Hepatocyte (in vitro differentiated cells): ENCODE measurements around the gene LVRN. TPM values are rescaled to one million over a fixed set of nuclear protein-coding genes. Genes with fewer than 3 reads are reported as not detected.

Source experiments
- DNase-seq: peaks from one replicate; pipeline ENCODE4 v3.0.0-alpha.2; 2016; ENCODE audit warnings: low spot score
- H2AFZ ChIP-seq: fragments of 200-600 bp; sonication (generic); 2 replicates; pipeline ENCODE4 v1.6.0; 2016; ENCODE audit warnings: antibody characterized with exemption, mild to moderate bottlenecking
- H3K27ac ChIP-seq: fragments of 200-600 bp; sonication (generic); 2 replicates; pipeline ENCODE4 v1.5.1; 2016; ENCODE audit warnings: mild to moderate bottlenecking
- H3K27me3 ChIP-seq: fragments of 200-600 bp; sonication (generic); 2 replicates; pipeline ENCODE4 v1.6.1; 2016
- H3K36me3 ChIP-seq: fragments of 200-600 bp; sonication (generic); replicated peaks from 2 replicates; pipeline ENCODE4 v1.5.1; 2016; ENCODE audit warnings: low read depth; ENCODE audit not compliant: insufficient read depth
- H3K4me1 ChIP-seq: fragments of 200-600 bp; sonication (generic); 2 replicates; pipeline ENCODE4 v1.5.1; 2016; ENCODE audit warnings: mild to moderate bottlenecking, moderate library complexity; ENCODE audit not compliant: insufficient read depth
- H3K4me2 ChIP-seq: fragments of 200-600 bp; sonication (generic); 2 replicates; pipeline ENCODE4 v1.6.0; 2016
- H3K4me3 ChIP-seq: fragments of 200-600 bp; sonication (generic); 2 replicates; pipeline ENCODE4 v1.5.1; 2016; ENCODE audit warnings: mild to moderate bottlenecking
- H3K79me2 ChIP-seq: fragments of 200-600 bp; sonication (generic); 2 replicates; pipeline ENCODE4 v1.6.0; 2017; ENCODE audit warnings: mild to moderate bottlenecking
- H3K9me2 ChIP-seq: fragments of 200-600 bp; sonication (generic); replicated peaks from 2 replicates; pipeline ENCODE4 v1.6.0; 2017; ENCODE audit warnings: mild to moderate bottlenecking; ENCODE audit not compliant: insufficient read depth
- H3K9me3 ChIP-seq: fragments of 200-600 bp; sonication (generic); 2 replicates; pipeline ENCODE4 v1.5.1; 2016; ENCODE audit warnings: low read depth, mild to moderate bottlenecking
- H4K20me1 ChIP-seq: fragments of 200-600 bp; sonication (generic); 2 replicates; pipeline ENCODE4 v1.6.0; 2016; ENCODE audit warnings: mild to moderate bottlenecking; ENCODE audit not compliant: insufficient read depth, poor library complexity, severe bottlenecking
- EZH2 ChIP-seq: fragments of 200-600 bp; sonication (generic); IDR thresholded peaks from 2 replicates; pipeline ENCODE4 v1.6.1; 2016; ENCODE audit warnings: antibody characterized with exemption, mild to moderate bottlenecking, borderline replicate concordance
- EZH2phosphoT487 ChIP-seq: fragments of 200-600 bp; sonication (generic); IDR thresholded peaks from one replicate; pipeline ENCODE4 v1.6.1; 2018; ENCODE audit warnings: antibody characterized with exemption, mild to moderate bottlenecking, low read depth, moderate library complexity; ENCODE audit not compliant: unreplicated experiment, severe bottlenecking
- WGBS: methylation state at CpG from one replicate; pipeline ENCODE4 v1.1.6; 2016; ENCODE audit warnings: low lambda C conversion rate; ENCODE audit errors: missing lambda C conversion rate; 5-methylcytosine and 5-hydroxymethylcytosine counted together
- polyA plus RNA-seq: library from polyadenylated mRNA; unstranded; fragments of >200 nt; fragmentation: Nextera tagmentation; extraction: Ambion mirVana; gene quantifications from 2 replicates; pipeline ENCODE4 v1.2.1, GENCODE V29; 2016
- total RNA-seq: library from RNA; depleted of rRNA; stranded (reverse); fragments of >200 nt; gene quantifications from 2 replicates; pipeline ENCODE4 v1.2.3, GENCODE V29; 2014
- TF ChIP-seq, protein P1 (sequence below): fragments of 200-600 bp; sonication (generic); IDR thresholded peaks from 2 replicates; pipeline ENCODE4 v1.5.1; 2016; ENCODE audit warnings: antibody characterized with exemption, mild to moderate bottlenecking; ENCODE audit not compliant: poor library complexity

Gene LVRN
- total and polyA plus RNA-seq, 2 experiments from 2014 or later, result 0.43 TPM; not detected in 1

DNA sequence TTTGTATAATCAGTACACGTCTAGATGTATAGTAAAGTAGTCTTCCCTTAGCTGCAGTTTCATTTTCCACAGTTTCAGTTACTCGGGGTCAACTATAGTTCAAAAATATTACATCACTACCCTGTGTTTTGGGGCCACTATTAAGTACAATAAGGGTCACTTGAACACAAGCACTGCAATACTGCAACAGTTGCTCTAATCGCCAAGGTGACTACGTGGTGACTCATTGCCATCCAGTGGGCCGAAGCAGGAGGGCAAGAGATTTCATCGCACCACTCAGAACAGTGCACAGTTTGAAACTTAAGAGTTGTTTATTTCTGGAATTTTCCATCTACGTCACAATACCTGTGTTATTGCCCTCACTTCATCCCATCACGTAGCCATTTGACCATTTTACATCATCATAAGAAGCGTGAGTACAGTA lies 69.8 kb downstream of the LVRN start, which contains the start of gene ARL14EPL:
ARL14EPL (plus strand) TSS at position 379 of the 424 bp plus-strand sequence. CDS start 18,994 bp downstream, outside the sequence.
- no peaks in the 10 kb centered on the region for H3K9me3 ChIP-seq
- no peak within 1 kb of the TSS for H3K4me3 ChIP-seq
- no peaks in the 10 kb centered on the region for H3K79me2 ChIP-seq
- peaks cover 5% of the 10 kb centered on the region for H3K4me1 ChIP-seq
- WGBS, result 79% methylated on average over 9 of the region's 9 CpGs
- no peak for TF ChIP-seq EZH2
- TF ChIP-seq, protein P1, sequence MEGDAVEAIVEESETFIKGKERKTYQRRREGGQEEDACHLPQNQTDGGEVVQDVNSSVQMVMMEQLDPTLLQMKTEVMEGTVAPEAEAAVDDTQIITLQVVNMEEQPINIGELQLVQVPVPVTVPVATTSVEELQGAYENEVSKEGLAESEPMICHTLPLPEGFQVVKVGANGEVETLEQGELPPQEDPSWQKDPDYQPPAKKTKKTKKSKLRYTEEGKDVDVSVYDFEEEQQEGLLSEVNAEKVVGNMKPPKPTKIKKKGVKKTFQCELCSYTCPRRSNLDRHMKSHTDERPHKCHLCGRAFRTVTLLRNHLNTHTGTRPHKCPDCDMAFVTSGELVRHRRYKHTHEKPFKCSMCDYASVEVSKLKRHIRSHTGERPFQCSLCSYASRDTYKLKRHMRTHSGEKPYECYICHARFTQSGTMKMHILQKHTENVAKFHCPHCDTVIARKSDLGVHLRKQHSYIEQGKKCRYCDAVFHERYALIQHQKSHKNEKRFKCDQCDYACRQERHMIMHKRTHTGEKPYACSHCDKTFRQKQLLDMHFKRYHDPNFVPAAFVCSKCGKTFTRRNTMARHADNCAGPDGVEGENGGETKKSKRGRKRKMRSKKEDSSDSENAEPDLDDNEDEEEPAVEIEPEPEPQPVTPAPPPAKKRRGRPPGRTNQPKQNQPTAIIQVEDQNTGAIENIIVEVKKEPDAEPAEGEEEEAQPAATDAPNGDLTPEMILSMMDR, result peak; percentile 46
- H3K4me2 ChIP-seq, result no peak within 1 kb of the TSS
- H2AFZ ChIP-seq, result no peak within 1 kb of the TSS
- no peaks in the 10 kb centered on the region for H3K27me3 ChIP-seq
- no peaks in the 10 kb centered on the region for H3K9me2 ChIP-seq
- no peak within 1 kb of the TSS for H3K27ac ChIP-seq
- H4K20me1 ChIP-seq, result no peaks in the 10 kb centered on the region
- H3K36me3 ChIP-seq, result no peaks in the 10 kb centered on the region
- DNase-seq, result peak; percentile 64

- H3K4me2 ChIP-seq, result no peak overlapping the region
- TF ChIP-seq EZH2phosphoT487 (no peak), EZH2 (no peak)
- TF ChIP-seq, protein P1, result no peak
- H3K27ac ChIP-seq, result no peak overlapping the region
- no peaks in the 10 kb centered on the region for H3K36me3 ChIP-seq
- H3K27me3 ChIP-seq, result no peaks in the 10 kb centered on the region
- H3K9me3 ChIP-seq, result no peaks in the 10 kb centered on the region
- no peak for DNase-seq
- no peak overlapping the region for H2AFZ ChIP-seq
- WGBS, result 88% methylated on average over 3 of the region's 3 CpGs
- H4K20me1 ChIP-seq, result no peaks in the 10 kb centered on the region
- no peaks in the 10 kb centered on the region for H3K9me2 ChIP-seq
- H3K4me3 ChIP-seq, result no peak overlapping the region
- peaks cover 5% of the 10 kb centered on the region for H3K4me1 ChIP-seq
- no peaks in the 10 kb centered on the region for H3K79me2 ChIP-seq
Observed at GRCh38 chr5:116032991-116033390, 70.7 kb downstream of the LVRN start.

GRCh38 chr5:116035123-116035522 lies 72.8 kb downstream of the LVRN start:
- H3K27ac ChIP-seq, result peak overlapping the region; percentile 75
- no peak for TF ChIP-seq EZH2phosphoT487
- TF ChIP-seq EZH2, result no peak
- TF ChIP-seq, protein P1, result no peak
- H4K20me1 ChIP-seq, result no peaks in the 10 kb centered on the region
- H3K4me2 ChIP-seq, result no peak overlapping the region
- no peaks in the 10 kb centered on the region for H3K36me3 ChIP-seq
- no peaks in the 10 kb centered on the region for H3K79me2 ChIP-seq
- DNase-seq, result no peak
- WGBS, result 92% methylated on average over 5 of the region's 5 CpGs
- H3K9me2 ChIP-seq, result no peaks in the 10 kb centered on the region
- H3K27me3 ChIP-seq, result no peaks in the 10 kb centered on the region
- no peak overlapping the region for H2AFZ ChIP-seq
- no peak overlapping the region for H3K4me3 ChIP-seq
- H3K4me1 ChIP-seq, result peaks cover 5% of the 10 kb centered on the region
- H3K9me3 ChIP-seq, result no peaks in the 10 kb centered on the region
